HEK293 (cell line): ENCODE measurements around the gene HIF1A.

Source experiments
- CTCF ChIA-PET: fragments of 350-600 bp; formaldehyde crosslinking; extraction: SDS; loops from one replicate; lab custom pipeline; 2021; ENCODE audit warnings: antibody characterized with exemption; lab: Yijun Ruan, JAX
- POLR2A ChIA-PET: fragments of 300-600 bp; formaldehyde crosslinking; extraction: SDS; loops from one replicate; lab custom pipeline; 2020; ENCODE audit warnings: antibody characterized with exemption, inconsistent platforms; lab: Yijun Ruan, JAX
- H3K27ac ChIP-seq: fragments of 200-500 bp; sonication (Bioruptor generic); 2 replicates; pipeline ENCODE4 v1.5.1; 2014; ENCODE audit warnings: low read depth, low read length, control low read depth, inconsistent platforms; ENCODE audit errors: extremely low read depth
- H3K36me3 ChIP-seq, 2 experiments: fragments of 200-500 bp in 1 of 2; sonication (Bioruptor generic) in 1 of 2; 1 replicate in 1 of 2; 2 replicates in 1 of 2; pipeline ENCODE4 v1.5.1; 2014 to 2017; ENCODE audit warnings: inconsistent platforms in 2 of 2, low read length in 2 of 2; ENCODE audit not compliant: control insufficient read depth in 2 of 2, insufficient read depth in 1 of 2
- H3K4me1 ChIP-seq: fragments of 200-500 bp; sonication (Bioruptor generic); 2 replicates; pipeline ENCODE4 v1.5.1; 2014; ENCODE audit warnings: mild to moderate bottlenecking, low read length, inconsistent platforms; ENCODE audit not compliant: control insufficient read depth, insufficient read depth
- H3K4me3 ChIP-seq: 2 replicates; pipeline ENCODE4 v1.5.1; 2011; ENCODE audit warnings: low read depth, mild to moderate bottlenecking, control low read depth, low read length, moderate library complexity
- H3K9me3 ChIP-seq: fragments of 200-500 bp; sonication (Bioruptor generic); 2 replicates; pipeline ENCODE4 v1.5.1; 2014; ENCODE audit warnings: low read depth, low read length, inconsistent platforms; ENCODE audit not compliant: control insufficient read depth, insufficient read depth
- HOXA7 ChIP-seq: sonication (generic); formaldehyde crosslinking; IDR thresholded peaks from 2 replicates; pipeline ENCODE4 v1.8.1; 2022; ENCODE audit warnings: missing genetic modification reagents, borderline replicate concordance
- SCRT1 ChIP-seq: fragments of 450-650 bp; formaldehyde crosslinking; IDR thresholded peaks from 2 replicates; pipeline ENCODE4 v1.5.1; 2016; ENCODE audit warnings: missing biosample characterization, missing genetic modification characterization, borderline replicate concordance
- TCF7L2 ChIP-seq: IDR thresholded peaks from 2 replicates; pipeline ENCODE4 v1.6.1; 2011; ENCODE audit warnings: low read depth, mild to moderate bottlenecking, inconsistent platforms, low read length, moderate library complexity, borderline replicate concordance
- ZBTB7A ChIP-seq: fragments of 450-650 bp; formaldehyde crosslinking; IDR thresholded peaks from 2 replicates; pipeline ENCODE4 v1.5.1; 2016; ENCODE audit warnings: low read depth, missing biosample characterization, missing genetic modification characterization
- ZFP3 ChIP-seq: fragments of 450-650 bp; formaldehyde crosslinking; IDR thresholded peaks from 2 replicates; pipeline ENCODE4 v1.5.1; 2016; ENCODE audit warnings: low read depth, missing biosample characterization, missing genetic modification characterization
- ZNF2 ChIP-seq: fragments of 450-650 bp; formaldehyde crosslinking; IDR thresholded peaks from 2 replicates; pipeline ENCODE4 v1.5.1; 2016; ENCODE audit warnings: missing biosample characterization, missing genetic modification characterization
- ZNF239 ChIP-seq: fragments of 450-650 bp; formaldehyde crosslinking; IDR thresholded peaks from 2 replicates; pipeline ENCODE4 v1.5.1; 2016; ENCODE audit warnings: missing biosample characterization, missing genetic modification characterization
- ZNF24 ChIP-seq: fragments of 450-650 bp; formaldehyde crosslinking; IDR thresholded peaks from 2 replicates; pipeline ENCODE4 v1.5.1; 2016; ENCODE audit warnings: missing biosample characterization, missing genetic modification characterization
- ZNF37A ChIP-seq: fragments of 450-650 bp; IDR thresholded peaks from 2 replicates; pipeline ENCODE4 v1.5.1; 2018; ENCODE audit warnings: missing biosample characterization, missing genetic modification characterization
- ZNF555 ChIP-seq: fragments of 450-650 bp; formaldehyde crosslinking; conservative IDR thresholded peaks from 2 replicates; pipeline ENCODE4 v1.5.1; 2017; ENCODE audit warnings: missing biosample characterization, mild to moderate bottlenecking, missing genetic modification characterization, inconsistent platforms
- ZNF558 ChIP-seq: fragments of 450-650 bp; formaldehyde crosslinking; IDR thresholded peaks from 2 replicates; pipeline ENCODE4 v1.5.1; 2016; ENCODE audit warnings: missing biosample characterization, missing genetic modification characterization
- ZNF610 ChIP-seq: fragments of 450-650 bp; formaldehyde crosslinking; IDR thresholded peaks from 2 replicates; pipeline ENCODE4 v1.5.1; 2016; ENCODE audit warnings: missing biosample characterization, missing genetic modification characterization, borderline replicate concordance
- ZNF629 ChIP-seq: fragments of 450-650 bp; formaldehyde crosslinking; IDR thresholded peaks from 2 replicates; pipeline ENCODE4 v1.5.1; 2017; ENCODE audit warnings: missing biosample characterization, missing genetic modification characterization
- ZNF639 ChIP-seq: fragments of 450-650 bp; formaldehyde crosslinking; IDR thresholded peaks from 2 replicates; pipeline ENCODE4 v1.5.1; 2016; ENCODE audit warnings: missing biosample characterization, missing genetic modification characterization
- ZNF658 ChIP-seq: fragments of 450-650 bp; formaldehyde crosslinking; IDR thresholded peaks from 2 replicates; pipeline ENCODE4; 2016; ENCODE audit warnings: missing biosample characterization, missing genetic modification characterization
- ZNF660 ChIP-seq: fragments of 450-650 bp; IDR thresholded peaks from 2 replicates; pipeline ENCODE4 v1.5.1; 2018; ENCODE audit warnings: missing biosample characterization, mild to moderate bottlenecking, missing genetic modification characterization
- ZNF747 ChIP-seq: fragments of 450-650 bp; formaldehyde crosslinking; IDR thresholded peaks from 2 replicates; pipeline ENCODE4 v1.5.1; 2016; ENCODE audit warnings: missing biosample characterization, missing genetic modification characterization
- ZNF837 ChIP-seq: fragments of 450-650 bp; formaldehyde crosslinking; IDR thresholded peaks from 2 replicates; pipeline ENCODE4 v1.5.1; 2016; ENCODE audit warnings: missing biosample characterization, missing genetic modification characterization
- ZSCAN5A ChIP-seq: fragments of 450-650 bp; formaldehyde crosslinking; IDR thresholded peaks from 2 replicates; pipeline ENCODE4 v1.5.1; 2016; ENCODE audit warnings: missing biosample characterization, missing genetic modification characterization
- TF ChIP-seq, protein P1 (sequence below): fragments of 450-650 bp; formaldehyde crosslinking; IDR thresholded peaks from 2 replicates; pipeline ENCODE4 v1.5.1; 2017; ENCODE audit warnings: missing biosample characterization, missing genetic modification characterization
- TF ChIP-seq, protein P2 (sequence below): fragments of 450-650 bp; formaldehyde crosslinking; IDR thresholded peaks from 2 replicates; pipeline ENCODE4 v1.5.1; 2016; ENCODE audit warnings: missing biosample characterization, missing genetic modification characterization
- TF ChIP-seq, protein P3 (sequence below): fragments of 450-650 bp; IDR thresholded peaks from 2 replicates; pipeline ENCODE4 v1.5.1; 2018; ENCODE audit warnings: missing biosample characterization, mild to moderate bottlenecking, missing genetic modification characterization
- TF ChIP-seq, protein P4 (sequence below): fragments of 450-650 bp; formaldehyde crosslinking; IDR thresholded peaks from 2 replicates; pipeline ENCODE4; 2016; ENCODE audit warnings: missing biosample characterization, missing genetic modification characterization

Gene HIF1A

DNA sequence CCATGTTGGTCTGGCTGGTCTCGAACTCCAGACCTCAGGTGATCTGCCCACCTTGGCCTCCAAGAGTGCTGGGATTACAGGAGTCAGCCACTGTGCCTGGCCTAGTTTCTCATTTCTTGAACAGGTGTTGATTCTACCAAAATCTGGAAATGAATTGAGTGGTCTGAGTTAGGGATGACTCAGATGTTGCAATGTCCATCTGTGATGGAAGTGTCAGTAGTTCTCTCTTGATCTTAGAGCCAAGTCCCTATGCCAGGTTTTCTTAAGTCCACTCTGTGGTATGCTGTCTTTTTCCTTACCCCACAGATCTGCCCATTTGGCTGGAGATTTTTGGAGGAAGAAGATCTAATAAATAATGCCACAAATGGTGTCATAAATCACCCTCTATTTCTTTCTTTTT, 79.5 kb downstream of the HIF1A start:
- H3K36me3 ChIP-seq, result peaks cover 66 to 86% of the 10 kb centered on the region in 2 experiments
- H3K9me3 ChIP-seq, result no peaks in the 10 kb centered on the region
- no peak overlapping the region for H3K27ac ChIP-seq
- TF ChIP-seq, protein P1, sequence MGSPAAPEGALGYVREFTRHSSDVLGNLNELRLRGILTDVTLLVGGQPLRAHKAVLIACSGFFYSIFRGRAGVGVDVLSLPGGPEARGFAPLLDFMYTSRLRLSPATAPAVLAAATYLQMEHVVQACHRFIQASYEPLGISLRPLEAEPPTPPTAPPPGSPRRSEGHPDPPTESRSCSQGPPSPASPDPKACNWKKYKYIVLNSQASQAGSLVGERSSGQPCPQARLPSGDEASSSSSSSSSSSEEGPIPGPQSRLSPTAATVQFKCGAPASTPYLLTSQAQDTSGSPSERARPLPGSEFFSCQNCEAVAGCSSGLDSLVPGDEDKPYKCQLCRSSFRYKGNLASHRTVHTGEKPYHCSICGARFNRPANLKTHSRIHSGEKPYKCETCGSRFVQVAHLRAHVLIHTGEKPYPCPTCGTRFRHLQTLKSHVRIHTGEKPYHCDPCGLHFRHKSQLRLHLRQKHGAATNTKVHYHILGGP (tag by site-specific recombination), result no peak
- no peak for TF ChIP-seq ZNF24
- no peak for TF ChIP-seq ZFP3 (tag by site-specific recombination)
- TF ChIP-seq, protein P2, sequence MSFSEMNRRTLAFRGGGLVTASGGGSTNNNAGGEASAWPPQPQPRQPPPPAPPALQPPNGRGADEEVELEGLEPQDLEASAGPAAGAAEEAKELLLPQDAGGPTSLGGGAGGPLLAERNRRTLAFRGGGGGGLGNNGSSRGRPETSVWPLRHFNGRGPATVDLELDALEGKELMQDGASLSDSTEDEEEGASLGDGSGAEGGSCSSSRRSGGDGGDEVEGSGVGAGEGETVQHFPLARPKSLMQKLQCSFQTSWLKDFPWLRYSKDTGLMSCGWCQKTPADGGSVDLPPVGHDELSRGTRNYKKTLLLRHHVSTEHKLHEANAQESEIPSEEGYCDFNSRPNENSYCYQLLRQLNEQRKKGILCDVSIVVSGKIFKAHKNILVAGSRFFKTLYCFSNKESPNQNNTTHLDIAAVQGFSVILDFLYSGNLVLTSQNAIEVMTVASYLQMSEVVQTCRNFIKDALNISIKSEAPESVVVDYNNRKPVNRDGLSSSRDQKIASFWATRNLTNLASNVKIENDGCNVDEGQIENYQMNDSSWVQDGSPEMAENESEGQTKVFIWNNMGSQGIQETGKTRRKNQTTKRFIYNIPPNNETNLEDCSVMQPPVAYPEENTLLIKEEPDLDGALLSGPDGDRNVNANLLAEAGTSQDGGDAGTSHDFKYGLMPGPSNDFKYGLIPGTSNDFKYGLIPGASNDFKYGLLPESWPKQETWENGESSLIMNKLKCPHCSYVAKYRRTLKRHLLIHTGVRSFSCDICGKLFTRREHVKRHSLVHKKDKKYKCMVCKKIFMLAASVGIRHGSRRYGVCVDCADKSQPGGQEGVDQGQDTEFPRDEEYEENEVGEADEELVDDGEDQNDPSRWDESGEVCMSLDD, result no peak
- TF ChIP-seq ZNF658, result no peak
- TF ChIP-seq ZNF558 (tag by site-specific recombination), result no peak
- TF ChIP-seq TCF7L2, result no peak
- ChIA-PET CTCF (interaction anchor here (0.6 to 0.7 kb wide), 2 partner anchors 39 to 317 kb away, joined by 3 to 4 read pairs; no protein-coding TSS in a partner anchor), POLR2A (interaction anchor here (2.7 kb wide), 1 partner anchor 13 kb away, joined by 8 read pairs; the partner anchor contains the start of gene SNAPC1)
- H3K4me3 ChIP-seq, result no peak overlapping the region
- H3K4me1 ChIP-seq, result no peaks in the 10 kb centered on the region

DNA sequence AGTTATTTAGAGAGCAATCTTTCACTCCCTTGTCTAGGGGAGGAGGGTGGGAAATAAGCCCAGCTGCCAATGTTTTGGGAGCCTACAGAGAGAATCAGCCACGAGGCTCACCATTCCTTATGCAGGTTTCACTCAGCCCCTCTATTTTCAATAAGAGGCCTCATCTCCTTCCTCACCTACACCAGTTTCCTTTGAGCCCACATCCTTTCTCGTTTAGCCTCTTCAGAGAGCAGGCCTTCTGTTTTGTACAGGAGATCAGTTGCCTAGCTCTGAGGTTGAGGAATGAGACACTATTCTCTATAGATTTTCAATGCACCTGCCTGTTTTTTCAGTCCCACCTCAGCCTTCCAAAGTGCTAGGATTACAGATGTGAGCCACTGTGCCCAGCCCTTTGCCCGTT, 84.8 kb downstream of the HIF1A start:
- no peak for TF ChIP-seq ZNF37A
- no peak for TF ChIP-seq ZNF639
- no peak for TF ChIP-seq ZNF629
- no peak for TF ChIP-seq SCRT1 (tag by site-specific recombination)
- no peak for TF ChIP-seq ZNF747
- TF ChIP-seq ZBTB7A (tag by site-specific recombination), result no peak
- TF ChIP-seq ZSCAN5A, result no peak
- TF ChIP-seq ZNF837 (tag by site-specific recombination), result no peak
- TF ChIP-seq ZNF555 (tag by site-specific recombination), result no peak
- no peak for TF ChIP-seq HOXA7
- no peak for TF ChIP-seq ZNF660 (tag by site-specific recombination)
- TF ChIP-seq ZNF610 (tag by site-specific recombination), result no peak
- TF ChIP-seq, protein P3, sequence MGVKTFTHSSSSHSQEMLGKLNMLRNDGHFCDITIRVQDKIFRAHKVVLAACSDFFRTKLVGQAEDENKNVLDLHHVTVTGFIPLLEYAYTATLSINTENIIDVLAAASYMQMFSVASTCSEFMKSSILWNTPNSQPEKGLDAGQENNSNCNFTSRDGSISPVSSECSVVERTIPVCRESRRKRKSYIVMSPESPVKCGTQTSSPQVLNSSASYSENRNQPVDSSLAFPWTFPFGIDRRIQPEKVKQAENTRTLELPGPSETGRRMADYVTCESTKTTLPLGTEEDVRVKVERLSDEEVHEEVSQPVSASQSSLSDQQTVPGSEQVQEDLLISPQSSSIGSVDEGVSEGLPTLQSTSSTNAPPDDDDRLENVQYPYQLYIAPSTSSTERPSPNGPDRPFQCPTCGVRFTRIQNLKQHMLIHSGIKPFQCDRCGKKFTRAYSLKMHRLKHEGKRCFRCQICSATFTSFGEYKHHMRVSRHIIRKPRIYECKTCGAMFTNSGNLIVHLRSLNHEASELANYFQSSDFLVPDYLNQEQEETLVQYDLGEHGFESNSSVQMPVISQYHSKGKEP, result no peak
- TF ChIP-seq ZNF2 (tag by site-specific recombination), result no peak
- no peak for TF ChIP-seq ZNF239
- TF ChIP-seq, protein P4, sequence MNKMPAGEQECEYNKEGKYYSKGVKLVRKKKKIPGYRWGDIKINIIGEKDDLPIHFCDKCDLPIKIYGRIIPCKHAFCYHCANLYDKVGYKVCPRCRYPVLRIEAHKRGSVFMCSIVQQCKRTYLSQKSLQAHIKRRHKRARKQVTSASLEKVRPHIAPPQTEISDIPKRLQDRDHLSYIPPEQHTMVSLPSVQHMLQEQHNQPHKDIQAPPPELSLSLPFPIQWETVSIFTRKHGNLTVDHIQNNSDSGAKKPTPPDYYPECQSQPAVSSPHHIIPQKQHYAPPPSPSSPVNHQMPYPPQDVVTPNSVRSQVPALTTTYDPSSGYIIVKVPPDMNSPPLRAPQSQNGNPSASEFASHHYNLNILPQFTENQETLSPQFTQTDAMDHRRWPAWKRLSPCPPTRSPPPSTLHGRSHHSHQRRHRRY (tag by site-specific recombination), result no peak
- Histone ChIP-seq H3K27ac (no peak overlapping the region), H3K4me1 (no peaks in the 10 kb centered on the region), H3K4me3 (no peak overlapping the region), H3K36me3 (peaks cover 62 to 83% of the 10 kb centered on the region in 2 experiments), H3K9me3 (no peaks in the 10 kb centered on the region)
- ChIA-PET CTCF (interaction anchor here (0.6 kb wide), 1 partner anchor 116 kb away, joined by 3 read pairs; no protein-coding TSS in a partner anchor), POLR2A (no interaction called here)
